ENCODE data around the gene CAMK1D.

DNA sequence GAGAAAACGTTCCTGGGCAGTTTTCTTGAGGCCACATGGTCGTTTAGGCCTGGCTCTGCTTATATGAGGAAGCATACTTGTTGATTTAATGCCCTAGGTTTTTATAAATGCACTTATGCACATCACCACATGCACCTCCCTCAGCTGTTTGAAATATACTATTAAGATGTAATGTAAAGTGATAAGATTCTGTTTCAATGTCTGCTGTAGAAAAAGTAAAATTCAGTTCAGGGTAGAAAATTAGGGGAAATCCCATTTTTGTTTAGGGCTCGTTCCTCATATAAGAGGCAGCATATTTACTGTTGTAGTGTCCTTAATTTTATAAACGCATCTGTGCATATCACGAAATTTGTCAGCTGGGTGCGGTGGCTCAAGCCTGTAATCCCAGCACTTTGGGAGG is 7.8 kb upstream of the CAMK1D start:
- TF ChIP-seq CTCF (IDR thresholded peaks at IDR 0.05) (no peak), POLR2A (IDR thresholded peaks at IDR 0.05) (no peak)
